Caco-2 (cell line): ENCODE results near the gene TOE1. TPM values are rescaled to one million over a fixed set of nuclear protein-coding genes. Genes with fewer than 3 reads are reported as not detected.

Experiments
- BruUV-seq: library from RNA; stranded (reverse); fragments of 400-500 nt; replicated peaks from 2 replicates; lab custom pipeline; 2021; lab: Mats Ljungman, UMichigan
- CTCF ChIA-PET: fragments of 300-600 bp; sonication (Branson Sonifier 250); formaldehyde crosslinking; loops from one replicate; lab custom pipeline; 2022; ENCODE audit warnings: antibody characterized with exemption; lab: Charles Lee
- POLR2A ChIA-PET: fragments of 300-600 bp; sonication (Branson Sonifier 250); formaldehyde crosslinking; loops from one replicate; lab custom pipeline; 2022; ENCODE audit warnings: antibody characterized with exemption; lab: Charles Lee
- DNase-seq, 2 experiments: peaks; one replicate each; pipeline versions ENCODE4 v3.0.0 to v3.0.0-alpha.2; 2020 to 2022
- H3K27me3 ChIP-seq: replicated peaks from 2 replicates; pipeline ENCODE4 v1.6.0; 2011; ENCODE audit warnings: low read length; ENCODE audit not compliant: control insufficient read depth, insufficient read depth
- H3K36me3 ChIP-seq: 2 replicates; pipeline ENCODE4 v1.5.1; 2011; ENCODE audit warnings: low read length; ENCODE audit not compliant: control insufficient read depth, insufficient read depth
- H3K4me1 ChIP-seq: fragments of 250-450 bp; sonication (Bioruptor Pico); 2 replicates; pipeline ENCODE4 v1.5.1; 2020; ENCODE audit warnings: mild to moderate bottlenecking
- H3K4me3 ChIP-seq: 2 replicates; pipeline ENCODE4 v1.5.1; 2011; ENCODE audit warnings: low read depth, mild to moderate bottlenecking, control low read depth, low read length
- H3K9me3 ChIP-seq: fragments of 250-450 bp; sonication (Bioruptor Pico); 2 replicates; pipeline ENCODE4 v1.5.1; 2020; ENCODE audit warnings: mild to moderate bottlenecking, moderate library complexity
- H3K27ac Mint-ChIP-seq: one replicate; pipeline ENCODE4 v1.8.0; 2022; ENCODE audit warnings: mixed read lengths; ENCODE audit not compliant: unreplicated experiment
- H3K27me3 Mint-ChIP-seq: one replicate; pipeline ENCODE4 v1.8.0; 2022; ENCODE audit warnings: mixed read lengths; ENCODE audit not compliant: insufficient read depth, unreplicated experiment
- H3K36me3 Mint-ChIP-seq: one replicate; pipeline ENCODE4 v1.8.0; 2022; ENCODE audit warnings: mild to moderate bottlenecking, mixed read lengths; ENCODE audit not compliant: insufficient read depth, unreplicated experiment
- H3K4me1 Mint-ChIP-seq: one replicate; pipeline ENCODE4 v1.8.0; 2022; ENCODE audit warnings: low read depth, mixed read lengths; ENCODE audit not compliant: unreplicated experiment
- H3K4me3 Mint-ChIP-seq: one replicate; pipeline ENCODE4 v1.8.0; 2022; ENCODE audit warnings: mild to moderate bottlenecking, moderate library complexity, mixed read lengths; ENCODE audit not compliant: unreplicated experiment
- H3K9me3 Mint-ChIP-seq: one replicate; pipeline ENCODE4 v1.8.0; 2022; ENCODE audit warnings: mixed read lengths; ENCODE audit not compliant: unreplicated experiment
- CTCF ChIP-seq, 2 experiments: fragments of 200-600 bp in 1 of 2; IDR thresholded peaks; 1 replicate in 1 of 2; 2 replicates in 1 of 2; pipeline versions ENCODE4 v1.5.1 to v1.8.0; 2011 to 2022; ENCODE audit warnings: antibody characterized with exemption in 1 of 2, control low read depth in 1 of 2, inconsistent platforms in 1 of 2, low read depth in 1 of 2, low read length in 1 of 2, mild to moderate bottlenecking in 1 of 2, moderate library complexity in 1 of 2; ENCODE audit not compliant: insufficient read depth in 1 of 2, severe bottlenecking in 1 of 2, unreplicated experiment in 1 of 2
- intact Hi-C: fragments of 100-400 bp; cut with micrococcal nuclease; formaldehyde crosslinking; loops from one replicate; pipeline ENCODE4 v1.10.0; 2022; ENCODE audit not compliant: unreplicated experiment
- total RNA-seq: library from RNA; stranded (reverse); gene quantifications from 2 replicates; pipeline ENCODE4 v1.2.3, GENCODE V29; 2022

The TOE1 gene
- total RNA-seq, 1 experiment from 2014 or later, result 15.5 TPM

GRCh38 chr1:45379524-45379923, 39.6 kb downstream of the TOE1 start:
- intact Hi-C loops, result no loop called here
- H3K27me3 ChIP-seq, result no peaks in the 10 kb centered on the region
- Mint-ChIP-seq H3K4me3 (no peak overlapping the region), H3K9me3 (no peaks in the 10 kb centered on the region), H3K36me3 (no peaks in the 10 kb centered on the region), H3K4me1 (peaks cover 8% of the 10 kb centered on the region), H3K27me3 (no peaks in the 10 kb centered on the region), H3K27ac (no peak overlapping the region)
- no peaks in the 10 kb centered on the region for H3K9me3 ChIP-seq
- no peak for TF ChIP-seq CTCF (IDR thresholded peaks at IDR 0.05; ENCODE audit: insufficient read depth in 1 of 2, low read depth in 1 of 2, low read length in 1 of 2, severe bottlenecking in 1 of 2, unreplicated experiment in 1 of 2)
- no peaks in the 10 kb centered on the region for H3K36me3 ChIP-seq
- ChIA-PET POLR2A (no interaction called here), CTCF (no interaction called here)
- BruUV-seq, result no TSS peak
- H3K4me1 ChIP-seq, result no peaks in the 10 kb centered on the region
- no peak for DNase-seq
- no peak overlapping the region for H3K4me3 ChIP-seq

GRCh38 chr1:45380125-45380524, 40.2 kb downstream of the TOE1 start:
- Histone ChIP-seq H3K9me3 (no peaks in the 10 kb centered on the region), H3K36me3 (no peaks in the 10 kb centered on the region), H3K4me3 (no peak overlapping the region), H3K4me1 (no peaks in the 10 kb centered on the region), H3K27me3 (no peaks in the 10 kb centered on the region)
- BruUV-seq, result no TSS peak
- Mint-ChIP-seq H3K27me3 (no peaks in the 10 kb centered on the region), H3K4me3 (no peak overlapping the region), H3K36me3 (no peaks in the 10 kb centered on the region), H3K9me3 (no peaks in the 10 kb centered on the region), H3K4me1 (peaks cover 3% of the 10 kb centered on the region), H3K27ac (no peak overlapping the region)
- no peak for DNase-seq
- CTCF ChIA-PET, result no interaction called here
- TF ChIP-seq CTCF (IDR thresholded peaks at IDR 0.05; ENCODE audit: insufficient read depth in 1 of 2, low read depth in 1 of 2, low read length in 1 of 2, severe bottlenecking in 1 of 2, unreplicated experiment in 1 of 2), result no peak
- intact Hi-C loops, result no loop called here
- POLR2A ChIA-PET, result no interaction called here

- no TSS peak for BruUV-seq
- no peak for TF ChIP-seq CTCF (IDR thresholded peaks at IDR 0.05; ENCODE audit: insufficient read depth in 1 of 2, low read depth in 1 of 2, low read length in 1 of 2, severe bottlenecking in 1 of 2, unreplicated experiment in 1 of 2)
- Histone ChIP-seq H3K9me3 (no peaks in the 10 kb centered on the region), H3K36me3 (no peaks in the 10 kb centered on the region), H3K27me3 (no peaks in the 10 kb centered on the region), H3K4me3 (no peak overlapping the region), H3K4me1 (no peaks in the 10 kb centered on the region)
- ChIA-PET CTCF (no interaction called here), POLR2A (no interaction called here)
- Mint-ChIP-seq H3K27ac (no peak overlapping the region), H3K27me3 (no peaks in the 10 kb centered on the region), H3K4me1 (no peaks in the 10 kb centered on the region), H3K4me3 (no peak overlapping the region), H3K36me3 (no peaks in the 10 kb centered on the region), H3K9me3 (no peaks in the 10 kb centered on the region)
- intact Hi-C loops, result no loop called here
- no peak for DNase-seq
Observed at GRCh38 chr1:45380730-45381129, 40.8 kb downstream of the TOE1 start.
